Middle frontal gyrus (tissue), 1 donor: ENCODE measurements around the gene CYP2C19.
"Not testable (repeated sequence)": the region's sequence is repeated elsewhere in the genome, so short reads cannot be mapped to it uniquely, and the experiment has no call there.

Experiments used
- DNase-seq: peaks from one replicate; pipeline ENCODE4 v3.0.0-alpha.2; 2015; ENCODE audit warnings: low spot score; ENCODE audit errors: extremely low spot score

CYP2C19 gene

DNA sequence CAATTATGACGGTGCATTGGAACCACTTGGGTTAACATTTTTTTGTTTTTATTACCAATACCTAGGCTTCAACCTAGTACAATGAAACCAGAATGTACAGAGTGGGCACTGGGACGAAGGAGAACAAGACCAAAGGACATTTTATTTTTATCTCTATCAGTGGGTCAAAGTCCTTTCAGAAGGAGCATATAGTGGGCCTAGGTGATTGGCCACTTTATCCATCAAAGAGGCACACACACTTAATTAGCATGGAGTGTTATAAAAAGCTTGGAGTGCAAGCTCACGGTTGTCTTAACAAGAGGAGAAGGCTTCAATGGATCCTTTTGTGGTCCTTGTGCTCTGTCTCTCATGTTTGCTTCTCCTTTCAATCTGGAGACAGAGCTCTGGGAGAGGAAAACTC is at the start of gene CYP2C19:
Gene CYP2C19 (plus strand): TSS at position 289 of the 400 bp plus-strand sequence. CDS start 25 bp downstream, at position 314.
- DNase-seq, result no peak

DNA sequence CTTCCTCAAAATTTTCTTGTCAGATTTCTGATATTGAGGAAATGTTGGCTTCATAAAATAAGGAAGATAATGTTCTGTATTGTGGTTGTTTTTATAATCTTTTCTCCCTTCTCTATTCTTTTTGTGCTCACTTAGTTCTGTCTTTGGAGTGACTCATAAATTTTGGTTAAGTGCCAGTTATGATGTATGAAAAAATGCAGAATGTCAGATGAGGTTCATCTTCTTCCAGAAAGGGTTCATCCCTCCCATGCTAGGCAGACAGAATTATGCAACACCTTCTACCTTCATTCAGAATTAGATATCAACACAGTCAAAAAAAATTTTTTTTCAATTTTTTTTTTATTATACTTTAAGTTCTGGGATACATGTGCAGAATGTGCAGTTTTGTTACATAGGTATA is 36.6 kb upstream of the CYP2C19 start:
- DNase-seq, result no peak

DNA sequence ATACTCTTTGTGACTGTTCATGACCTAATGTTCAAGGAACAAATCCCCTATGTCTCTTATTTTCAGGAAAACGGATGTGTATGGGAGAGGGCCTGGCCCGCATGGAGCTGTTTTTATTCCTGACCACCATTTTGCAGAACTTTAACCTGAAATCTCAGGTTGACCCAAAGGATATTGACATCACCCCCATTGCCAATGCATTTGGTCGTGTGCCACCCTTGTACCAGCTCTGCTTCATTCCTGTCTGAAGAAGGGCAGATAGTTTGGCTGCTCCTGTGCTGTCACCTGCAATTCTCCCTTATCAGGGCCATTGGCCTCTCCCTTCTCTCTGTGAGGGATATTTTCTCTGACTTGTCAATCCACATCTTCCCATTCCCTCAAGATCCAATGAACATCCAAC is 27.3 kb upstream of the CYP2C19 start:
- no peak for DNase-seq

- DNase-seq, result no peak
Observed at GRCh38 chr10:94738588-94738987, 23.9 kb upstream of the CYP2C19 start.

- DNase-seq, result no peak
Observed at GRCh38 chr10:94747137-94747536, 15.3 kb upstream of the CYP2C19 start.

DNA sequence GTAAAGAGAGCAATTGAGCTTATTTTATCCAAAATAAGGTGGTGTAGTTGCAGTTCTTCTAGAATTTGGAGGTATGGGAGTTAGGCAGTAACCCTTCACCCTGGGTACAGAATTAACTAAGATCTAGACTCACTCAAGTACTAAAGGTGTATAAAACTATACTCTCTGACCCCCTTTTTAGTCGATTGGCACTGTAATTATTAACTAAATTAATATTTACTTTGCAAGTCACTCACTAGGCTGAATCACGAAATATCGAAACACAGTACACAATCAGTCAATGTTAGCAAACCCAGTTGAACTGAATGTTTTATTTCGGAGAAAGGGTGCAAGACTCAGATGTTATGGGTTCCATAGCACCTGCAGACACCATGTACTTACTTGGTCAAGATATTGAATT is 14.6 kb upstream of the CYP2C19 start:
- DNase-seq, result no peak

DNA sequence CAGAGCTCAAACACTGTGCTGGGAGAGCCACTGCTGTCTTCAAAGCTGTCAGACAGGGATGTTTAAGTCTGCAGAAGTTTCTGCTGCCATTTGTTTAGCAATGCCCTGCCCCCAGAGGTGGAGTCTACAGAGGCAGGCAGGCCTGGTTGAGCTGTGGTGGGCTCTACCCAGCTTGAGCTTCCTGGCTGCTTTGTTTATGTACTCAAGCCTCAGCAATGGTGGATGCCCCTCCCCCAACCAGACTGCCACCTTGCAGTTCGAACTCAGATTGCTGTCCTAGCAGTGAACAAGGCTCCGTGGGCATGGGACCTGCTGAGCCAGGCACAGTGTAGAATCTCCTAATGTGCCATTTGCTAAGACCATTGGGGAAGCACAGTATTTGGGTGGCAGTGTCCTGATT is 4.6 kb upstream of the CYP2C19 start:
- DNase-seq, result no peak

DNA sequence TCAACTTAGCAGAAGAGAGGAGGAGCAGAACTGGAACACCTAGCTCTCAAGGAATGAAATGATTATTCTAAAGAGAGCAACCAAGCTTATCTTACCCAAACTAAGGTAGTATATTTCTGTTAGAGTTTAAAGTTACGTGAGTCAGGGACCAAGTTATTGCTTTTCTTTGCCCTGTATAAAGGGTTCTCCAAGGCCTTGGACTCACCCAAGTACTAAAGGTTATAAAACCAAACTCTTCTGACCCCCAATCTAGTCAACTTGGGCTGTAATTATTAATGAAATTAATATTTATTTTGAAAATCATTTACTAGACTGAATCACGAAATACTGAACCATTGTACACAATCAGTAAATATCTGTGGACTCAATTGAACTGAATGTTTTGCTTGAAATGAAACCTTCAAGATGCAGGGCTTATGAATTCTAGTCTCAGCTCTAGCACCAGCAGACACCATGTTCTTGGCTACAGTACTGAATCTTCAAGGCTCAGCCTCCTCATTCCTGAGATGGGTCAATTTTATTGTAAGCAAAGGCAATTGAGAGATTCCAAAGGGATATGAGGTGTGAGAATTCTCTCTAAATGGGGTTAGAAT is 1.8 kb upstream of the CYP2C19 start:
- DNase-seq, result no peak

- not testable (repeated sequence) for DNase-seq
Observed at GRCh38 chr10:94775425-94775824, 12.9 kb downstream of the CYP2C19 start.

- no peak for DNase-seq
Observed at GRCh38 chr10:94777886-94778458, 15.5 kb downstream of the CYP2C19 start.

- DNase-seq, result no peak
Observed at GRCh38 chr10:94780844-94781243, 18.4 kb downstream of the CYP2C19 start.

DNA sequence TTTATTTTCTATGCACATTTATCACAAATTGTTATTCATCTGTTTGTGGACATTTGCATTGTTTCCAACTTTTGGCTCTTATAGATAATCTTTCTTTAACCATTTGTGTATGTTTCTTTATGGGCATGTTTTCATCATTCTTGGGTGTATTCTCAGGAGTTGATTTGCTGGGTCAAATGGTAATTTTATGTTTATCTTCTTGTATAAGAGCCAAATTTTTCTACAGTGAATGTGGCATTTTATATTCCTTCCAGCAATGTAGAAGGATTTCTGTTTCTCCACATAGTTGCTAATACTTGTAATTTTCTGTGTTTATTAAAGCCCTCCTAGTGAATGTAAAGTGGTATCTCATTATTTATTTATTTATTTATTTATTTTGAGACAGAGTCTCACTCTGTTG is 21.8 kb downstream of the CYP2C19 start:
- no peak for DNase-seq

- DNase-seq, result no peak
Observed at GRCh38 chr10:94785211-94785610, 22.7 kb downstream of the CYP2C19 start.

DNA sequence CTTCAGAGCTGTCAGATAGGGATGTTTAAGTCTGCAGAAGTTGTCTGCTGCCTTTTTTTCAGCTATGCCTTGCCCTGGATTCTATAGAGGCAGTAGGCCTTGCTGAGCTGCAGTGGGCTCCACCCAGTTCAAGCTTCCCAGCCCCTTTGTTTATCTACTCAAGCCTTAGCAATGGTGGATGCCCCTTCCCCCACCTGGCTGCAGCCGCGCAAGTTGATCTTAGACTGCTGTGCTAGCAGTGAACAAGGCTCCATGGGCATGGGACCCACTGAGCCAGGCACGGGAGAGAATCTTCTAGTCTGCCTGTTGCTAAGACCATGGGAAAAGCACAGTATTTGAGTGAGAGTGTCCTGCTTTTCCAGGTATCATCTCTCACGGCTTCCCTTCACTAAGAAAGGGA is 38.1 kb downstream of the CYP2C19 start:
- not testable (repeated sequence) for DNase-seq

GRCh38 chr10:94803307-94803706 is 40.8 kb downstream of the CYP2C19 start:
- no peak for DNase-seq

GRCh38 chr10:94830025-94830424 is 67.5 kb downstream of the CYP2C19 start:
- not testable (repeated sequence) for DNase-seq

DNA sequence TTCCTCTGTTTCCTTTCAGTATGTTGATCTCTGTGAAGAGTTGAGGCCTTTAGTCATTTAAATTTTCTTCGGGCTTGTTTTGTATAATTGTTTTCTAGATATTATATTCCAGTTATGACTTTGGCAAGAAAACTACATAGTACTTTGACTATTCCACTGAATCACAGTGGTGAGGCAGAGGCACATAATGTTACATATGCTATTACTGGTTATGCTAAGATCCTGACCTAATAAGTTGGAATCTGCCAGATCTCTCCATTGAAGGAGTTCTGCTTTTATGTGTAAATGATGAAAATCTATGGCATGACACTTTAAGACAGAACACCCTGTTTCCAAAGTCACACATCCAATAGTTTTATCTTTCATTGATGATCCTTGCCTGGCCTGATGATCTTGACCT is 83.7 kb downstream of the CYP2C19 start:
- no peak for DNase-seq

- DNase-seq, result no peak
Observed at GRCh38 chr10:94850766-94851165, 88.3 kb downstream of the CYP2C19 start.

GRCh38 chr10:94851263-94851662 is 88.8 kb downstream of the CYP2C19 start:
- no peak for DNase-seq

- no peak for DNase-seq
Observed at GRCh38 chr10:94852438-94852837, 90.0 kb downstream of the CYP2C19 start.

GRCh38 chr10:94853065-94853464 is 90.6 kb downstream of the CYP2C19 start:
- DNase-seq, result no peak

- no peak for DNase-seq
Observed at GRCh38 chr10:94858005-94858404, 95.5 kb downstream of the CYP2C19 start.

GRCh38 chr10:94859086-94859485 is 96.6 kb downstream of the CYP2C19 start:
- DNase-seq, result no peak
